GM12873 (cell line): ENCODE measurements around the gene BCO1.

Experiments
- TF ChIP-seq, protein P1 (sequence below): IDR thresholded peaks from 2 replicates; pipeline ENCODE4 v1.5.1; 2012; ENCODE audit warnings: low read depth, mild to moderate bottlenecking, moderate library complexity, low read length, control low read depth; ENCODE audit not compliant: insufficient read depth; ENCODE audit errors: missing control alignments

The BCO1 gene

DNA sequence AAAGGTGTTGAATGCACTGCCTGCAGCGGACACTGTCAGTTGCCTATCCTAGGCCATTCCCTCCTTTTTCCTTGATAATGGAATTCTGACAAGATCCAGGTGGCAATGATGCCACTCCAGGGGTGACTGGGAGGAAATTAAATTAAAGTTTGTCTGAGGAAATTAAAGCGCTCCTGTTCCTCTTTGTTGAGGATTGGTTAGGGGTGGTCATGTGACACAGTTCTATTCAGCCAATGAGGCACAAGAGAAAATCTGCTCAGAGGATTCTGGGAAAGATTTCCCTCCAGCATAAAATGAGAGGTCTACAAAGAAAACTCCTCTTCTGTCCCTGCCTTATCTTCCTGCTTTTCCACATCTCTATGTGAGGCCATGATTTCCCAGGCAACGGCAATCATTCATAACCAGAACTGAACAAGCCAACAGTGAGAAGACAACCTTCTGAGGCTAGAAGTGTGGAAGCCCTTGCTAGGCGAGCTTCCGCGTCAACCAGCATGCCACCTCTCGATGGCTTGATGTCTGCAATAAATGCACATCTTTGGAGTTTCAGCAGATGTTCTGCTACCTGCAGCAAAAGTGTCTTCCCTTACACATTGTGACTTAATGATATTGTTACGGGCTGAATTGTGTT is 5.6 kb upstream of the BCO1 start:
- TF ChIP-seq, protein P1, sequence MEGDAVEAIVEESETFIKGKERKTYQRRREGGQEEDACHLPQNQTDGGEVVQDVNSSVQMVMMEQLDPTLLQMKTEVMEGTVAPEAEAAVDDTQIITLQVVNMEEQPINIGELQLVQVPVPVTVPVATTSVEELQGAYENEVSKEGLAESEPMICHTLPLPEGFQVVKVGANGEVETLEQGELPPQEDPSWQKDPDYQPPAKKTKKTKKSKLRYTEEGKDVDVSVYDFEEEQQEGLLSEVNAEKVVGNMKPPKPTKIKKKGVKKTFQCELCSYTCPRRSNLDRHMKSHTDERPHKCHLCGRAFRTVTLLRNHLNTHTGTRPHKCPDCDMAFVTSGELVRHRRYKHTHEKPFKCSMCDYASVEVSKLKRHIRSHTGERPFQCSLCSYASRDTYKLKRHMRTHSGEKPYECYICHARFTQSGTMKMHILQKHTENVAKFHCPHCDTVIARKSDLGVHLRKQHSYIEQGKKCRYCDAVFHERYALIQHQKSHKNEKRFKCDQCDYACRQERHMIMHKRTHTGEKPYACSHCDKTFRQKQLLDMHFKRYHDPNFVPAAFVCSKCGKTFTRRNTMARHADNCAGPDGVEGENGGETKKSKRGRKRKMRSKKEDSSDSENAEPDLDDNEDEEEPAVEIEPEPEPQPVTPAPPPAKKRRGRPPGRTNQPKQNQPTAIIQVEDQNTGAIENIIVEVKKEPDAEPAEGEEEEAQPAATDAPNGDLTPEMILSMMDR: no peak

DNA sequence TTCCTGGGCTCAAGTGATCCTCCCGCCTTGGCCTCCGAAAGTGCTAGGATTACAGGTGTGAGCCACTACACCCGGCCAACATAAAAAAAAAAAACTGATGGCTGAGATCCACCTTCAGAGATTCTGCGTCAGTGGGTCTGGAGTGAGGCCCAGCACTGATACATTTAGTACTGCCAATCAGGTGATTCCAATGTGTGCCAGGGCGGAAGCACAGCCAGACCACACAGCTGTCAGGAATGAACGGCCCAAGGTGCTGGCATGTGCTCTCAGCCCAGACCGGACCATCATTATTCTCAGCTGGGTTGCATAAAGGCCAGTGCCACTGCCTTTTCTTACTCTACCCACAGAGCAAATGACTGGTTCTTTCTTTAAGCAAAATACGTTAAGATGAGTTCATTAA is 1.2 kb upstream of the BCO1 start:
- TF ChIP-seq, protein P1: no peak

DNA sequence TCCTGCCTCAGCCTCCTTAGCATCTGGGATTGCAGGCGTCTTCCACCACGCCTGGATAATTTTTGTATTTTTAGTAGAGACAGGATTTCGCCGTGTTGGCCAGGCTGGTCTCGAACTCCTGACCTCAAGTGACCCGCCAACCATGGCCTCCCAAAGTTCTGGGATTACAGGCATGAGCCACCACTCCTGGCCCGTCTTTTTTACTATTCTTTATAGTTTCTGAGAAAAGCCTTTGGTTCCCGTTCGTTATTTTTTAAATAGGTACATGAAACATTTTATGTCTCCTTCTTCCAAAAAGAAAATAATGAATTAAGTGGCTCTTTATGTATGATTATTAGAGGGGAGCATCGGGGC is 570 bp upstream of the BCO1 start:
- TF ChIP-seq, protein P1: no peak

DNA sequence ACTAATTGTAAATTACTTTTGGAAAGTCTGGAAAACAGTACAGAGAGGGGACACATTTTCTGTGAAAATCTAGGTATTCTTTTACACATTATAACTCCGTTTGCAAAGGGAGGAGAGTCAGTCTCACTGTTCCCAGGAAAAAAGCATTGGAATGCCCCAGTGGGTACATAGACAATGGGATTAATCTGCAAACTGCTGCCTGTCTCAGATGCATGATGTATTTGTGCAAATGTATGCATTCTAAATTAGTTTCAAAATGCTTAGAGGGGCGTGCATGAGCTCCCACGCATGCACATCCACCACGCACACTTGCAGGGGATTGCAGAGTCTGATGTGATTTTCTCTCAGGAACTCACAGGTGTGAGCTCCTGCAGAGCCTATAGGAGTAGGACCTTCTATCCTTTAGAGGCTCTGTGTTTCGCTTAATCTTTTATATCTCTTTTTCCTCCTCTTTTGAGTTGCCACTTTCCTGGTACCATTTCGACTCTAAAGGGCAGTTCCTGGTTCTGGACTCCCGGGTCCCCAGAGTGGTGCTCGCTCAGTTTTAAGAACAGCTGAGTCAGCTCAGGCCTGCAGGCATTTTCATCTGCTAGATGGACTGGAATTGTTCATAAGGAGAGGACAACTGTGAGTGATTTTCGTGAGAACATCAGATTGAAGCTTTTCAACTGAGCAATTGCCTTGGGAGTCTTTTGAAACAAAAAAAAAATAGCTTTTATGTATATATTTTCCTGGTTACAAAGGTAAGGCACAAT is 1.1 kb downstream of the BCO1 start:
- TF ChIP-seq, protein P1: no peak

DNA sequence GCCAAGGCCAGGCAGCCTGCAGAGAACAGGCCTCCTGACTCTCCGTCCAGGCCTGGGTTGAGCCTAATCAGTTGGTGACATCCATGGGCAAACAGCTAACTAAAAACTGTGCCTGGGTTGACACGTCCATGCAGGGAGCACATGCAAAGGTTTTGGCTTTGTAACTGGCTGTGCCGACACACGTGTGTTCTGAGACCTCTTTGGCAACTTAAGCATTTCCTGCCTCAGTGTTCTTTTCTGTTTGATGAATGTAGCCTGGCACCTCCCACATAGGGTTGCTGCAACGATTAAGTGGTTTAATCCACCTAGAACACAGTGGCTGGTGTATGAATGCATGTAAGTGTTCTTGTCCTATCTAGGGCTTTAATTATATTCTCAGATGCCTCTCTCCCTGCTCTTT is 3.2 kb downstream of the BCO1 start:
- TF ChIP-seq, protein P1: no peak

DNA sequence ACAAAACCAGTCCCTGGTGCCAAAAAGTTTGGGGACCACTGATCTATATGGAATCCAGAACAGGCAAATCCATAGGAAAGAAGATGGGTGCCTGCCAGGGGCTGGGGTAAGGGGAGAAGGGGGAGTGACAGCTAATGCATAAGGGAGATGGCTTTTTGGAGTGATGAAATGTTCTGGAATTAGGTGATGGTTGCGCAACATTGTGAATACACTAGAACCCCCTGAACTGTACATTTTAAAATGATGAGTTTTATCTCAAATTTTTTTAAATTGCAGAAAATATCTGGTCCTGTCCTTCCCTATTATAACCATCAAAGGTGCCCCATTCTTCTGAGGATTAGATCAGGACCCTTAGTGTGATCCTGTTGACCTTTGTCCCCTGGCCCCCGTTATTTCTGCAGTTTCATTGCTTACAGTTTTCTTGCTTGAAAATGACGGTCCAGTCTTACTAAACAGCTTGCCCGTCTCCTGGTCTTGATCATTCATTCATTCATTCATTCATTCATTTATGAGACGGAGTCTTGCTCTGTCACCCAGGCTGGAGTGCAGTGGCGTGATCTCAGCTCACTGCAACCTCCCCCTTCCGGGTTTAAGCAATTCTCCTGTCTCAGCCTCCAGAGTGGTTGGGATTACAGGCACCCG is 4.6 kb downstream of the BCO1 start:
- TF ChIP-seq, protein P1: no peak

DNA sequence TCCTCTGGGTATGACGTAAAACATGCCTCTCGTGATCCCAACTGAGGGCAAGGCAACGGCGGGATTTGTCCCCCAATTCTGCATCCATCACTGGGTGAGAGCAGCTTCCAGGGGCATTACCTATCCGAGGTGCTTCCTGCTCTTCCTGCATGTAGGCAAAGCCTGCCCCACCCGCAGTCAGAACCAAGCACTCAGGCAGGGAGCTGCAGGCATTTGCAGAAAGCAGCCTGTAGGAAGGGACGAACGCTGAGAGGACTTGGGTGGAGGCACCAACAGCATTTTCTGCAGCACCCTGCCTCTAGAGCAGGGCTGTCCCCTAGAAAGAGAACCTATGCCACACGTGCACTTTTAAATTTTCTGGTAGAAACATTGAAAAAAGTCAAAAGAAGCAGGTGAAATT is 5.5 kb downstream of the BCO1 start:
- TF ChIP-seq, protein P1: no peak
